T47D (cell line): ENCODE data around the gene CT45A10.
"Not testable (repeated sequence)": the region's sequence is repeated elsewhere in the genome, so short reads cannot be mapped to it uniquely, and the experiment has no call there.

ENCODE experiments used
- DNase-seq, 2 experiments: peaks; one replicate each; pipeline versions ENCODE4 v3.0.0 to v3.0.0-alpha.2; 2011 to 2012; ENCODE audit warnings: low read depth in 1 of 2, low spot score in 1 of 2
- JUND ChIP-seq: IDR thresholded peaks from 2 replicates; pipeline ENCODE4 v1.6.1; 2012; ENCODE audit warnings: low read depth
- in situ Hi-C: cut with HindIII; loops from 2 replicates; pipeline ENCODE4 v1.10.0; 2016; ENCODE audit warnings: low sequenced_read_pairs, low pct_unique_long_range_greater_than_20kb

CT45A10 gene, protein sequence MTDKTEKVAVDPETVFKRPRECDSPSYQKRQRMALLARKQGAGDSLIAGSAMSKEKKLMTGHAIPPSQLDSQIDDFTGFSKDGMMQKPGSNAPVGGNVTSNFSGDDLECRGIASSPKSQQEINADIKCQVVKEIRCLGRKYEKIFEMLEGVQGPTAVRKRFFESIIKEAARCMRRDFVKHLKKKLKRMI

DNA sequence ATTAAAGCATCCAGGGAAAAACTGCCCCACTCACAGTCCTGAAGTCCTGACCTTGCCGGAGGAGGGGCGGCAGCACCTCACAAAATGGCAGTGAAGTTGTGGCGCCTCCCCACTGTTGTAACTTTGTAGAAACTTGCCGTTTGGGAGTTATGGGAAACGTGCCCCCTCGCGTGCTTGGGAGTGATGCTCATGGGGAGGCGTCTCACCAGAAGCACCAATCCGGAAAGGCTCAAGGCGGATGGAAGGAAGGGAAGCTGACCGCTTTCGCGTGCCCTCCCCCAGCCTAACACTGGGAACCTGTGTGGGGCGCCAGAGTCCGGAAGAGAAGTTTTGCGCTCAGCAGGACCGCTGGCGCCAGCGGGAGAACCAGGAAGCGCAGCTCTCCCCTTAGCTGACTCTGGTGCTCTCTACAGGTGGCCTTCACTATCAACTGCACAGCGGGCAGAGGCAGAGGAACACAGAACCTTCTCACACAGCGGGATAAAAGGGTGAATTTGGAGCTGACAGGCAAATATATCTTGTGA is at the start of gene CT45A10, which contains the start of gene SAGE1:
TSS of gene CT45A10 (minus strand) at position 151 of the 524 bp plus-strand sequence. CDS start 8,100 bp downstream, outside the sequence.
TSS of gene SAGE1 (plus strand) at position 423 of the 524 bp plus-strand sequence. CDS start 2,527 bp downstream, outside the sequence.
- TF ChIP-seq JUND, result no peak
- in situ Hi-C loops, result no loop called here
- DNase-seq, result no peak

DNA sequence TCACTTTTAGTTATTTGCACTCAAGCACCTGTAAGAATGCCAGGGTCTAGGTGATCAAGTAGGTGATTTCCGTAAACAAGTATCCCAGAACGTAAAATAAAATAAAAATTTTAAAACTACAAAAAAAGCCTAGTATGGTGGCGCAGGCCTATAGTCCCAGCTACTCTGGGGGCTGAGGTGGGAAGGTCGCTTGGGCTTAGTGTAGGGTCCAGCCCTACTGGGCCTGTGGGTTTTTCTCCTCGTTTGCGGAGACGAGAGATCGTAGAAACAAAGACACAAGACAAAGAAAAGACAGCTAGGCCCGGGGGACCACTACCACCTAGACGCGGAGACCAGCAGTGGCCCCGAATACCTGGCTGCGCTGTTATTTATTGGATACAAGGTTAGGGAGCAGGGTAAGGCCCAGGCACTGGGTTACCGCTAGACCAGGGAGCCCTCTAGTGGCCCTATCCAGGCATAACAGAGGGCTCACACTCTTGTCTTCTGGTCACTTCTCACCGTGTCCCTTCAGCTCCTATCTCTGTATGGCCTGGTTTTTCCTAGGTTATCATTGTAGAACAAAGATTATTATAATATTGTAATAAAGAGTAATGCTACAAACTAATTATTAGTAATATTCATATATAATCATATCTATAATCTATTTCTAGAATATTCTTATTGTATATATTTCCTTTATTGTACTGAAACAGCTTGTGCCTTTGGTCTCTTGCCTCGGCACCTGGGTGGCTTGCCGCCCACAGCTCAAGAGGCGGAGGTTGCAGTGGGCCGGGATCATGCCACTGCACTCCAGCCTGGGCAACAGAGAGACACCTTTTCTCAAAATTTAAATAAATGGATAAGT is 38.6 kb upstream of the CT45A10 start:
- DNase-seq, result peak in 1 of 2 experiments; percentile 42
- no peak for TF ChIP-seq JUND
- in situ Hi-C loops, result no loop called here

GRCh38 chrX:135927897-135928296 is 34.7 kb upstream of the CT45A10 start:
- in situ Hi-C loops, result no loop called here
- DNase-seq, result no peak
- no peak for TF ChIP-seq JUND

DNA sequence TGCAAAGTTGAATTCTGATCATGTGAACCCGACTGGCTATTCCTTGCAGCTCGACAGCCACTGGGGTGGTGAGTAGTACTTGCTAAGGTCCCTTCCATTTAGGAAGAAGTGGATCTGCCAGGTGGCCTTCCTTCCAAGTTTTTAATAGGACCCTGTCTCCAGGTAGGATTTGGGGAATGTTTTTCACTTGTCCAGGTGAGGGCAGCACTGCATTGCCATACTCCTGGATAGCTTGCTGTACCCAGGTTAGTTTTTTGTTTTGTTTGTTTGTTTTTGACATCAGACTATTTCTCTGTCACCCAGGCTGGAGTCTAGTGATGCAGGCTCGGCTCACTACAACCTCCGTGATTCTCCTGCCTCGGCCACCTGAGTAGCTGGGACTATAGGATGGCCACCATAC is 30.1 kb upstream of the CT45A10 start:
- DNase-seq, result peak; percentile 0 to 17
- in situ Hi-C loops, result no loop called here
- no peak for TF ChIP-seq JUND

DNA sequence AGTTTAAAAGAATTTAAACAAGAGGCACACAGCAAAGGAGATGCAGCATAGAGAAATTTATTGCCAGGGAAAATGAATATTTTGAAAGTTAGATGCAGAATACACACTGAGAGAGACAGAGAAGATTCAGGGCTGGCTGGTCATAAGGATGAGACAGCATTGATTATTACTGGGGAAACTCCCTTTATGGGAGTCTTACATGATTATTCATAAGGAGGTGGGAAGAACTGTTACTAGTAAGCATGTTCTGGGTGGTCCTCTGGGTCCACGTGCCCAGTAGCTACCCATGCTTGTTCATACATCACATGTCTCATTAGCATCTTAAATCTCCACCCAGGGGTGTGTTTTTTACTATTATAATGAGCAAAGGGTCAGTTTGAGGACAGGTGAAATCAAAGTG is 27.3 kb upstream of the CT45A10 start:
- DNase-seq, in situ Hi-C loops: not testable (repeated sequence)

DNA sequence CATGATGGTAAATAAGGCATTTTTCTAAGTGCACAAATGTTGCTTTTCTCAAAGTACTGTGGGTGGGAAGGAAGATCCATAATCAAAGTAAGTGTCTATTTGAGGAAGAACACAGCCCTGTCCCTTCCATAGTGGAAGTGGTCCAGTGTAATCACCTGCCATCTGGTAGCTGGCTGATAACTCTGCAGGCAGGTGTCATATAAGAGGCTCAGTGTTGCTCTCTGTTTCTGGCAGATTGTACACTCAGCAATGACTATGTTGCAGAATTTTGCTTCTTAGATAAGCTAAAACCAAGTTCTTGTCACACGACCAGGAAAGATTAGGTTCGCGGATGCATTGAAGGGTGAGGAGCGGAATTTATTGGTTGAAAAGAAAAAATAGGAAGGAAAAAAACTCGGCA is 21.2 kb upstream of the CT45A10 start:
- no peak for TF ChIP-seq JUND
- DNase-seq, result no peak
- in situ Hi-C loops, result no loop called here

GRCh38 chrX:135910251-135910650 is 17.0 kb upstream of the CT45A10 start:
- DNase-seq, result no peak
- in situ Hi-C loops, result no loop called here
- no peak for TF ChIP-seq JUND

DNA sequence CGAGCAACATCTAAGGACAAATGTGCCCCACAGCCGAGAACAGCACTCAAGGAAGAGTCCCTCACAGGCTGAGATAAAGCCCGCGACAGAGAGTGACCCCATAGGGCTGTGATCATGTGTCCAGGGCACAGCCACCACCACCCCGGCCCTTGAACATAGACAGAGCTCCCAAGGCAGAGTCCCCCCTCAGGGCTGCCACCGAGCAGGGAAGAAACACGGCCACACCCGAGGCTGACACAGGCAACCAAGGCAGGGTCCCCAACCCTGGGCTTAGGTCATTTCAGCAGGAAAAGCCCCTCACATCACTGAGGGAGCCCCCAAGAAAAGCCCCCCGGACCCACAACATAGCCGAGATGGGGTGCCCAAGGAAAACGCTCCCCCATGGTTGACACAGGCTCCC is 463 bp downstream of the CT45A10 start:
- in situ Hi-C loops, result no loop called here
- TF ChIP-seq JUND, result no peak
- DNase-seq, result no peak

DNA sequence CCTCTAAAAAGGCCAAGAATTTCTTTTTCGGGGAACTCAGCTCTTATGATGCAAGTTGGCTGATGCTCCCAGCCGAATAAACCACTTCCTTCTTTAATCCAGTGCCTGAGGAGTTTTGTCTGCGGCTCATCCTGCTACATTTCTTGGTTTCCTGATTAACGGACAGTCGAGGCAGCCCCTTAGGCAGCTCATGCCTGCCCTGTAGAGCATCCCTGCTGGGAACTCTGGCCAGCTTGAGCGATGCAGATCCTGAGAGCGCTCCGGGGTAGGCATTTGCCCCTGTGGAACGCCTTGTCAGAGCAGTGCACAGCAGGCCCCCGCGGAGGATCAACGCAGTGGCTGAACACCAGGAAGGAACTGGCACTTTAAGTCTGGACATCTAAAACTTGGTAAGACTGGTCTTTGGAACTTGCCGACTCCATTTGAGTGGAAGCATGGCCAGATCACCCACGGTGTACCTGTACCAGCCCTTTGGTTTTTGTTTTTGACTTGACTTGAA is 3.1 kb downstream of the CT45A10 start:
- in situ Hi-C loops, result no loop called here
- no peak for TF ChIP-seq JUND
- no peak for DNase-seq

DNA sequence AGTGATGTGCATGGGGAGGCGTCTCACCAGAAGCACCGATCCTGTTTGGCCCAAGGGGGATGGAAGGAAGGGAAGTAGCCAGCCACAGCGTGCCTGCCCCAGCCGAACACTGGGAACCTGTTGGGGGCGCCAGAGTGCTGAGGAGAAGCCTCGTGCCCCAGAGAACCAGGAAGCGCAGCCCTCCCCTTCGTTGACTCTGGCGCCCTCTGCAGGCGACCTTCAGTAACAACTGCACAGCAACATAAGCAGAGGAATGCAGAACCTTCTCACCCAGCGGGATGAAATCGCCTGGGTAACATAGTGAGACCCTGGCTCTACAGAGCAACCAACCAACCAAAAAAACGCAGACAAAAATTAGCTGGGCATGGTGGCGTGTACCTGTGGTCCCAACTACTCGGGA is 4.3 kb downstream of the CT45A10 start:
- in situ Hi-C loops, result not testable (repeated sequence)
- peak in 1 of 2 experiments; percentile 19 for DNase-seq

GRCh38 chrX:135888230-135888629 is 5.0 kb downstream of the CT45A10 start:
- DNase-seq, in situ Hi-C loops: not testable (repeated sequence)

DNA sequence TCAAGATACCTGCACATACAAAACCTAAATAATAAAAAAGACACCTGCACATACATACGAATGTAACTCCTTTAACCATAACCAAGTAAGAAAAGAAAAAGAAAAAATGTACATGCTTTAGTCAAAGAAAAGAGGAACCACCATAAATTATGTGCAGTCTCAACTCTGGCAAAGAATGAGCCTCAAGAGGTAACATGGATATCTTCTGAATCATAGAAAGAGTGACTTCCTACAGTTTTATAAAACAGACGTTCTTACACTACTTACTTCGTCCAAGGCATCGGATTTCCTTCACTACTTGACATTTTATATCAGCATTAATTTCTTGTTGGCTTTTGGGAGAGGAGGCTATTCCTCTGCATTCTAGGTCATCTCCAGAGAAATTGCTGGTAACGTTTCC is 10.5 kb downstream of the CT45A10 start:
- in situ Hi-C loops, DNase-seq: not testable (repeated sequence)

- DNase-seq, in situ Hi-C loops: not testable (repeated sequence)
Measured at GRCh38 chrX:135871712-135872111, 21.5 kb downstream of the CT45A10 start, which contains the start of gene CT45A9. CT45A9 (minus strand) TSS chrX:135871812; CDS start chrX:135868061, 3,751 bp downstream.

- DNase-seq, in situ Hi-C loops: not testable (repeated sequence)
Measured at GRCh38 chrX:135854438-135854837, 38.8 kb downstream of the CT45A10 start, which contains the start of gene CT45A8. CT45A8 (minus strand) TSS chrX:135854538; CDS start chrX:135850783, 3,755 bp downstream.

DNA sequence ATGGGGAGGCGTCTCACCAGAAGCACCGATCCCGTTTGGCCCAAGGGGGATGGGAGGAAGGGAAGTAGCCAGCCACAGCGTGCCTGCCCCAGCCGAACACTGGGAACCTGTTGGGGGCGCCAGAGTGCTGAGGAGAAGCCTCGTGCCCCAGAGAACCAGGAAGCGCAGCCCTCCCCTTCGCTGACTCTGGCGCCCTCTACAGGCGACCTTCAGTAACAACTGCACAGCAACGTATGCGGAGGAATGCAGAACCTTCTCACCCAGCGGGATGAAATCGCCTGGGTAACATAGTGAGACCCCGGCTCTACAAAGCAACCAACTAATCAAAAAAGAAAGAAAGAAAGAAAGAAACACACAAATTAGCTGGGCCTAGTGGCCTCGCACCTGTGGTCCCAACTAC is 56.1 kb downstream of the CT45A10 start, which contains the start of gene CT45A7:
TSS of gene CT45A7 (minus strand) at position 101 of the 400 bp plus-strand sequence. CDS start 3,747 bp downstream, outside the sequence.
- DNase-seq, in situ Hi-C loops: not testable (repeated sequence)
